ENCODE data around the gene L1CAM.

GRCh38 chrX:153883163-153883843 is 2.7 kb downstream of the L1CAM start:
- TF ChIP-seq, protein P1, sequence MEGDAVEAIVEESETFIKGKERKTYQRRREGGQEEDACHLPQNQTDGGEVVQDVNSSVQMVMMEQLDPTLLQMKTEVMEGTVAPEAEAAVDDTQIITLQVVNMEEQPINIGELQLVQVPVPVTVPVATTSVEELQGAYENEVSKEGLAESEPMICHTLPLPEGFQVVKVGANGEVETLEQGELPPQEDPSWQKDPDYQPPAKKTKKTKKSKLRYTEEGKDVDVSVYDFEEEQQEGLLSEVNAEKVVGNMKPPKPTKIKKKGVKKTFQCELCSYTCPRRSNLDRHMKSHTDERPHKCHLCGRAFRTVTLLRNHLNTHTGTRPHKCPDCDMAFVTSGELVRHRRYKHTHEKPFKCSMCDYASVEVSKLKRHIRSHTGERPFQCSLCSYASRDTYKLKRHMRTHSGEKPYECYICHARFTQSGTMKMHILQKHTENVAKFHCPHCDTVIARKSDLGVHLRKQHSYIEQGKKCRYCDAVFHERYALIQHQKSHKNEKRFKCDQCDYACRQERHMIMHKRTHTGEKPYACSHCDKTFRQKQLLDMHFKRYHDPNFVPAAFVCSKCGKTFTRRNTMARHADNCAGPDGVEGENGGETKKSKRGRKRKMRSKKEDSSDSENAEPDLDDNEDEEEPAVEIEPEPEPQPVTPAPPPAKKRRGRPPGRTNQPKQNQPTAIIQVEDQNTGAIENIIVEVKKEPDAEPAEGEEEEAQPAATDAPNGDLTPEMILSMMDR (IDR thresholded peaks at IDR 0.05; ENCODE audit: poor library complexity), result no peak
- no peak for TF ChIP-seq EZH2 (IDR thresholded peaks at IDR 0.05; ENCODE audit: borderline replicate concordance)
- no peak for TF ChIP-seq EZH2phosphoT487 (IDR thresholded peaks at IDR 0.05; ENCODE audit: low read depth, severe bottlenecking, unreplicated experiment)
